ENCODE measurements around the gene ARFGEF2.

- TF ChIP-seq CTCF (IDR thresholded peaks at IDR 0.05): no peak
- no peak for TF ChIP-seq POLR2A (IDR thresholded peaks at IDR 0.05)
- no peak for TF ChIP-seq EP300 (IDR thresholded peaks at IDR 0.05)
Measured at GRCh38 chr20:48930035-48930434, 8.5 kb downstream of the ARFGEF2 start.
